GM13977 (cell line): ENCODE data around the gene HMGN4.
"Not testable (repeated sequence)": the region's sequence is repeated elsewhere in the genome, so short reads cannot be mapped to it uniquely, and the experiment has no call there.

Experiments used
- DNase-seq: peaks from one replicate; pipeline ENCODE4 v3.0.0; 2012; ENCODE audit warnings: low spot score
- in situ Hi-C: fragments of 300-500 bp; cut with MboI; formaldehyde crosslinking; loops from one replicate; pipeline ENCODE4 v1.12.0; 2022; ENCODE audit warnings: low sequenced_read_pairs, low pct_unique_long_range_greater_than_20kb, mixed read lengths, inconsistent platforms; ENCODE audit not compliant: unreplicated experiment
- TF ChIP-seq, protein P1 (sequence below): IDR thresholded peaks from 2 replicates; pipeline ENCODE4 v1.5.1; 2012; ENCODE audit warnings: mild to moderate bottlenecking, control low read depth; ENCODE audit not compliant: insufficient read depth; ENCODE audit errors: extremely low read depth, missing control alignments

Gene HMGN4

GRCh38 chr6:26497610-26498009, 40.6 kb upstream of the HMGN4 start:
- in situ Hi-C loops = no loop called here
- TF ChIP-seq, protein P1, sequence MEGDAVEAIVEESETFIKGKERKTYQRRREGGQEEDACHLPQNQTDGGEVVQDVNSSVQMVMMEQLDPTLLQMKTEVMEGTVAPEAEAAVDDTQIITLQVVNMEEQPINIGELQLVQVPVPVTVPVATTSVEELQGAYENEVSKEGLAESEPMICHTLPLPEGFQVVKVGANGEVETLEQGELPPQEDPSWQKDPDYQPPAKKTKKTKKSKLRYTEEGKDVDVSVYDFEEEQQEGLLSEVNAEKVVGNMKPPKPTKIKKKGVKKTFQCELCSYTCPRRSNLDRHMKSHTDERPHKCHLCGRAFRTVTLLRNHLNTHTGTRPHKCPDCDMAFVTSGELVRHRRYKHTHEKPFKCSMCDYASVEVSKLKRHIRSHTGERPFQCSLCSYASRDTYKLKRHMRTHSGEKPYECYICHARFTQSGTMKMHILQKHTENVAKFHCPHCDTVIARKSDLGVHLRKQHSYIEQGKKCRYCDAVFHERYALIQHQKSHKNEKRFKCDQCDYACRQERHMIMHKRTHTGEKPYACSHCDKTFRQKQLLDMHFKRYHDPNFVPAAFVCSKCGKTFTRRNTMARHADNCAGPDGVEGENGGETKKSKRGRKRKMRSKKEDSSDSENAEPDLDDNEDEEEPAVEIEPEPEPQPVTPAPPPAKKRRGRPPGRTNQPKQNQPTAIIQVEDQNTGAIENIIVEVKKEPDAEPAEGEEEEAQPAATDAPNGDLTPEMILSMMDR = no peak
- DNase-seq = no peak

GRCh38 chr6:26500102-26500501, 38.1 kb upstream of the HMGN4 start, which contains the start of gene BTN1A1:
TSS of gene BTN1A1 (plus strand) at chr6:26500303. CDS start at chr6:26501287, 984 bp downstream.
- in situ Hi-C loops = no loop called here
- DNase-seq = no peak
- TF ChIP-seq, protein P1 = no peak

DNA sequence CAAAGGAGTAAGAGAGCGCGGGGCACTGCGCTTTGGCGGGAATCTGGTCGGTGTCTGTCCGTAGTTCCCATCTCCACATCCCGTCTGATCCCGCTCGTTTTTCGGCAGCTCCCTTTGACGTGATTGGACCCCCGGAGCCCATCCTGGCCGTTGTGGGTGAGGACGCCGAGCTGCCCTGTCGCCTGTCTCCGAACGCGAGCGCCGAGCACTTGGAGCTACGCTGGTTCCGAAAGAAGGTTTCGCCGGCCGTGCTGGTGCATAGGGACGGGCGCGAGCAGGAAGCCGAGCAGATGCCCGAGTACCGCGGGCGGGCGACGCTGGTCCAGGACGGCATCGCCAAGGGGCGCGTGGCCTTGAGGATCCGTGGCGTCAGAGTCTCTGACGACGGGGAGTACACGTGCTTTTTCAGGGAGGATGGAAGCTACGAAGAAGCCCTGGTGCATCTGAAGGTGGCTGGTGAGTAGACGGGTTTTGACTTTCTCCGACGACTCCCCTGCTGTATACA, 36.6 kb upstream of the HMGN4 start:
- TF ChIP-seq, protein P1 = no peak
- in situ Hi-C loops = no loop called here
- DNase-seq = peak; percentile 31

DNA sequence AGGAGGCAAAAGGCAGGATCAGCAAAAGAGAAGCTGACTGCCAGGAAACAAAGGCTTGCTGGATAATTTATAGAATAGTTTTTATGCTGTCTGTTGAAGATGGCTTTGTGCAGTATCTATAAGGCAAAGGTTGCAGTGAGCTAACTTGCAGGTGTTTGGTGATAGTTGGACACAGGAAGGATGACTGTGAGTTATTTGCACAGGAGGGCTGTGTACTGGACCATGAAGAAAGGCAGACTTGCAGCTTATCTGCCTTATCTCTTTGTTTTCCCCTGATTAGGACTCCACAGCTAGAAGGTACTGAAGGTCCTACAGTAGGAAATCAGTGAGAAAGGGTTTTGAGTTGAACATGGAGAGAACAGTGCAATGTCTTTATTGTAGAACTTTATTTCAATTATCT, 36.0 kb upstream of the HMGN4 start:
- DNase-seq = no peak
- in situ Hi-C loops = no loop called here
- TF ChIP-seq, protein P1 = no peak

DNA sequence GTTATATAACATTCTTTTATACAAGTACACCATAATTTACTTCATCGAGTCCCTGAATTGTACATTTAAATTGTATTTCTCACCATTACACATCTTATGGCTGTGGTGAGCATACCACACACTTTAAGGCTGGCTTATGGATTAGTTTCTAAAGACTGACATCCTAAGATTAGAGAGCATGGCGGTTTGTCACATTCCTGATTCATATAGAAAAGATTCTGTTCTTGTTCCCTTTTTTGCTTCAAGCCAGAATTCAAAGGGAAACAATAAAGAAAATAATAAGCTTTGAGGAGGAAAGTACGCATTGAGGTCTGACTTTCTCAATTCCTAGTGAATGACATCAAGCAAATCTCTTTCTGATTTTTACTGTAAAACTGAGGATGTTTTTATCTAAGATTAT, 35.5 kb upstream of the HMGN4 start:
- TF ChIP-seq, protein P1 = no peak
- in situ Hi-C loops = no loop called here
- no peak for DNase-seq

DNA sequence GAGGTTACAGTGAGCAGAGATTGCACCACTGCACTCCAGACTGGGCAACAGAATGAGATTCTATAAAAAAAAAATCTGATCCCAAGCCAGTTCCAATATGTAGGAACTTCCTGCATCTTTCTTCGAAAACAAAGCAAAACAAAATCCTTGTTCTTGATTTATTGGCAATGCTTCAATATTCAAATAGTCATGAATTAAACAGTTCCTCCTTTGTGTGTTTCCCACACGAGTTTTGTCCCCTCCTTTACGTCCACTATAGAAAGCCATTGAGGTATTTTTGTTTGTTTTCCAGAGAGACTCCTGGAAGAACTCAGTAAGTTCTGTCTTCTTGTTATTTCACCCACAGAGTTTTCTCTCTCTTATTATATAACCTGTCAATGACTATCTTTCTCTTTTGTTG, 30.5 kb upstream of the HMGN4 start:
- no peak for DNase-seq
- TF ChIP-seq, protein P1 = no peak
- in situ Hi-C loops = no loop called here

GRCh38 chr6:26511033-26511432, 27.1 kb upstream of the HMGN4 start:
- DNase-seq, in situ Hi-C loops: not testable (repeated sequence)
